ENCODE measurements around the gene HOXA3.

- TF ChIP-seq CTCF (IDR thresholded peaks at IDR 0.05) (peak in 1 of 6 experiments; percentile 27), POLR2AphosphoS5 (IDR thresholded peaks at IDR 0.05) (no peak), POLR2A (IDR thresholded peaks at IDR 0.05) (no peak), EP300 (IDR thresholded peaks at IDR 0.05) (no peak)
Observed at GRCh38 chr7:27141923-27142579, 10.3 kb downstream of the HOXA3 start.
